ENCODE results near the gene TRPM2. TPM values are rescaled to one million over a fixed set of nuclear protein-coding genes. Genes with fewer than 3 reads are reported as not detected.

The TRPM2 gene
- total RNA-seq, 1 experiment from 2014 or later: 11.0 TPM

- no peak overlapping the region for H3K27ac Mint-ChIP-seq (ENCODE audit: low read depth, unreplicated experiment)
- intact Hi-C loops (cut with micrococcal nuclease): no loop called here
Observed at GRCh38 chr21:44349416-44349846, 4.0 kb upstream of the TRPM2 start.

GRCh38 chr21:44349847-44350772 lies 3.3 kb upstream of the TRPM2 start:
- no peaks in the 10 kb centered on the region for H3K36me3 Mint-ChIP-seq (ENCODE audit: insufficient read depth, unreplicated experiment)
- DNase-seq (ENCODE audit: unreplicated experiment): no peak
- ChIA-PET CTCF (no interaction called here), POLR2A (no interaction called here)
- H3K9me3 Mint-ChIP-seq (ENCODE audit: unreplicated experiment): no peaks in the 10 kb centered on the region
- intact Hi-C loops (cut with micrococcal nuclease): no loop called here
- H3K4me3 Mint-ChIP-seq (ENCODE audit: unreplicated experiment): no peak overlapping the region
- H3K4me1 Mint-ChIP-seq (ENCODE audit: insufficient read depth, unreplicated experiment): no peaks in the 10 kb centered on the region
- BruUV-seq (replicated peaks): no TSS peak
- no peak for TF ChIP-seq CTCF (IDR thresholded peaks at IDR 0.05; ENCODE audit: unreplicated experiment)
- no peaks in the 10 kb centered on the region for H3K27me3 Mint-ChIP-seq (ENCODE audit: insufficient read depth, unreplicated experiment)
- no peak overlapping the region for H3K27ac Mint-ChIP-seq (ENCODE audit: low read depth, unreplicated experiment)

More at GRCh38 chr21:44349416-44349846, 4.0 kb upstream of the TRPM2 start:
- no peak for DNase-seq (ENCODE audit: unreplicated experiment)
- ChIA-PET POLR2A (no interaction called here), CTCF (no interaction called here)
- no peak for TF ChIP-seq CTCF (IDR thresholded peaks at IDR 0.05; ENCODE audit: unreplicated experiment)
- no TSS peak for BruUV-seq (replicated peaks)
- no peaks in the 10 kb centered on the region for H3K27me3 Mint-ChIP-seq (ENCODE audit: insufficient read depth, unreplicated experiment)
- H3K36me3 Mint-ChIP-seq (ENCODE audit: insufficient read depth, unreplicated experiment): no peaks in the 10 kb centered on the region
- no peaks in the 10 kb centered on the region for H3K9me3 Mint-ChIP-seq (ENCODE audit: unreplicated experiment)
- H3K4me3 Mint-ChIP-seq (ENCODE audit: unreplicated experiment): no peak overlapping the region
- no peaks in the 10 kb centered on the region for H3K4me1 Mint-ChIP-seq (ENCODE audit: insufficient read depth, unreplicated experiment)

GRCh38 chr21:44350773-44351481 lies 2.5 kb upstream of the TRPM2 start:
- no peak overlapping the region for H3K4me3 Mint-ChIP-seq (ENCODE audit: unreplicated experiment)
- H3K27me3 Mint-ChIP-seq (ENCODE audit: insufficient read depth, unreplicated experiment): no peaks in the 10 kb centered on the region
- no TSS peak for BruUV-seq (replicated peaks)
- no peak for TF ChIP-seq CTCF (IDR thresholded peaks at IDR 0.05; ENCODE audit: unreplicated experiment)
- POLR2A ChIA-PET: interaction anchor here (0.9 kb wide), 1 partner anchor 12 kb away, joined by 5 read pairs; the partner anchor contains the start of gene CFAP410
- H3K27ac Mint-ChIP-seq (ENCODE audit: low read depth, unreplicated experiment): no peak overlapping the region
- no peaks in the 10 kb centered on the region for H3K4me1 Mint-ChIP-seq (ENCODE audit: insufficient read depth, unreplicated experiment)
- no peaks in the 10 kb centered on the region for H3K36me3 Mint-ChIP-seq (ENCODE audit: insufficient read depth, unreplicated experiment)
- intact Hi-C loops (cut with micrococcal nuclease): no loop called here
- CTCF ChIA-PET: interaction anchor here (0.6 kb wide), 1 partner anchor 159 kb away, joined by 3 read pairs; no protein-coding TSS in a partner anchor
- no peak for DNase-seq (ENCODE audit: unreplicated experiment)
- H3K9me3 Mint-ChIP-seq (ENCODE audit: unreplicated experiment): no peaks in the 10 kb centered on the region

Measured in MCF 10A (cell line).